Natural killer cell (primary cell): ENCODE data around the gene PASK. TPM values are rescaled to one million over a fixed set of nuclear protein-coding genes. Genes with fewer than 3 reads are reported as not detected.

Experiments
- ATAC-seq, 3 donors: fragments of 150-1000 bp in 2 of 3; fragments of 200-7000 bp in 1 of 3; cut with Tn5 transposase; 1 replicate in 1 of 3; 2 replicates in 2 of 3; pipeline ENCODE4 v1.10.0; 2021; ENCODE audit warnings: mild to moderate bottlenecking in 2 of 3, moderate library complexity in 2 of 3
- DNase-seq, 2 donors: peaks; one replicate each; pipeline versions ENCODE4 v3.0.0 to v3.0.0-alpha.2; 2013 to 2021; ENCODE audit warnings: mixed read lengths in 1 of 2
- H3K27ac ChIP-seq: one replicate; pipeline ENCODE4 v1.5.1; 2013; ENCODE audit warnings: mild to moderate bottlenecking, low read length
- H3K27me3 ChIP-seq: one replicate; pipeline ENCODE4 v1.6.1; 2013; ENCODE audit warnings: low read length; ENCODE audit not compliant: control insufficient read depth, insufficient read depth
- H3K36me3 ChIP-seq: one replicate; pipeline ENCODE4 v1.6.1; 2013; ENCODE audit warnings: low read length; ENCODE audit not compliant: control insufficient read depth, insufficient read depth
- H3K4me1 ChIP-seq: one replicate; pipeline ENCODE4 v1.6.1; 2013; ENCODE audit warnings: low read length; ENCODE audit not compliant: control insufficient read depth, insufficient read depth
- H3K4me3 ChIP-seq: one replicate; pipeline ENCODE4 v1.5.1; 2013; ENCODE audit warnings: low read length
- H3K9me3 ChIP-seq: one replicate; pipeline ENCODE4 v1.6.1; 2013; ENCODE audit warnings: low read length; ENCODE audit not compliant: control insufficient read depth, insufficient read depth
- H3K27ac Mint-ChIP-seq, 2 donors: one replicate each; pipeline ENCODE4 v1.8.0; 2022; ENCODE audit warnings: mild to moderate bottlenecking in 2 of 2, mixed read lengths in 2 of 2, moderate library complexity in 1 of 2
- H3K27me3 Mint-ChIP-seq, 2 donors: one replicate each; pipeline ENCODE4 v1.8.0; 2022; ENCODE audit warnings: low read depth in 2 of 2, mixed read lengths in 2 of 2
- H3K36me3 Mint-ChIP-seq: one replicate; pipeline ENCODE4 v1.8.0; 2022; ENCODE audit warnings: mixed read lengths
- H3K4me1 Mint-ChIP-seq, 2 donors: one replicate each; pipeline ENCODE4 v1.8.0; 2022; ENCODE audit warnings: mixed read lengths in 2 of 2
- H3K4me3 Mint-ChIP-seq: one replicate; pipeline ENCODE4 v1.8.0; 2022; ENCODE audit warnings: mild to moderate bottlenecking, moderate library complexity, mixed read lengths
- H3K9me3 Mint-ChIP-seq, 2 donors: one replicate each; pipeline ENCODE4 v1.8.0; 2022; ENCODE audit warnings: mixed read lengths in 2 of 2
- CTCF ChIP-seq: fragments of 200-600 bp; IDR thresholded peaks from one replicate; pipeline ENCODE4 v1.8.0; 2022; ENCODE audit warnings: antibody characterized with exemption
- WGBS: methylation state at CpG from one replicate; pipeline ENCODE4 v1.1.7; 2013; ENCODE audit warnings: missing lambda C conversion rate; ENCODE audit not compliant: insufficient coverage; 5-methylcytosine and 5-hydroxymethylcytosine counted together
- intact Hi-C: fragments of 100-400 bp; cut with micrococcal nuclease; formaldehyde crosslinking; loops from one replicate; pipeline ENCODE4 v1.14.2; 2022
- total RNA-seq, 4 donors: library from RNA; stranded (reverse); fragments of 120-200 nt in 1 of 4; gene quantifications; one replicate each; pipeline versions ENCODE4 v1.2.3 to v1.2.4, GENCODE V29; 2013 to 2022

The PASK gene
- total RNA-seq, 3 donors from 2014 or later (not counting 1 experiment from before 2014, with no cell fraction given), result 27.9 to 45.2 (median 36.2) TPM

GRCh38 chr2:241091201-241091600 is 58.1 kb downstream of the PASK start:
- Mint-ChIP-seq H3K27me3 (no peaks in the 10 kb centered on the region), H3K4me3 (no peak overlapping the region), H3K36me3 (no peaks in the 10 kb centered on the region), H3K9me3 (no peaks in the 10 kb centered on the region), H3K27ac (no peak overlapping the region), H3K4me1 (peaks cover 10 to 18% of the 10 kb centered on the region in 2 donors)
- no peak for TF ChIP-seq CTCF
- no peak for ATAC-seq
- Histone ChIP-seq H3K9me3 (no peaks in the 10 kb centered on the region), H3K27ac (no peak overlapping the region), H3K4me3 (no peak overlapping the region), H3K27me3 (no peaks in the 10 kb centered on the region), H3K36me3 (peaks cover 80% of the 10 kb centered on the region), H3K4me1 (peaks cover 5% of the 10 kb centered on the region)
- WGBS, result 97% methylated on average over 9 of the region's 10 CpGs
- DNase-seq, result no peak
- intact Hi-C loops, result no loop called here

GRCh38 chr2:241088791-241089732 is 60.2 kb downstream of the PASK start:
- ATAC-seq (no peak), DNase-seq (no peak)
- peaks cover 10% of the 10 kb centered on the region for H3K36me3 Mint-ChIP-seq
- intact Hi-C loops, result no loop called here
- H3K27ac ChIP-seq, result no peak overlapping the region
- no peak overlapping the region for H3K4me3 Mint-ChIP-seq
- H3K4me1 Mint-ChIP-seq, result peaks cover 0 to 5% of the 10 kb centered on the region in 2 donors
- no peaks in the 10 kb centered on the region for H3K9me3 Mint-ChIP-seq
- peaks cover 62% of the 10 kb centered on the region for H3K36me3 ChIP-seq
- H3K4me1 ChIP-seq, result no peaks in the 10 kb centered on the region
- 82% methylated on average over 19 of the region's 20 CpGs for WGBS
- H3K27me3 ChIP-seq, result no peaks in the 10 kb centered on the region
- H3K9me3 ChIP-seq, result no peaks in the 10 kb centered on the region
- no peaks in the 10 kb centered on the region for H3K27me3 Mint-ChIP-seq
- no peak for TF ChIP-seq CTCF
- H3K27ac Mint-ChIP-seq, result no peak overlapping the region
- H3K4me3 ChIP-seq, result no peak overlapping the region

GRCh38 chr2:241088376-241088775 is 60.9 kb downstream of the PASK start:
- intact Hi-C loops, result no loop called here
- DNase-seq (no peak), ATAC-seq (no peak)
- Histone ChIP-seq H3K4me1 (no peaks in the 10 kb centered on the region), H3K36me3 (peaks cover 57% of the 10 kb centered on the region), H3K27ac (no peak overlapping the region), H3K9me3 (no peaks in the 10 kb centered on the region), H3K4me3 (no peak overlapping the region), H3K27me3 (no peaks in the 10 kb centered on the region)
- 68% methylated on average over 8 of the region's 8 CpGs for WGBS
- no peaks in the 10 kb centered on the region for H3K27me3 Mint-ChIP-seq
- H3K36me3 Mint-ChIP-seq, result peaks cover 10% of the 10 kb centered on the region
- no peak overlapping the region for H3K4me3 Mint-ChIP-seq
- H3K4me1 Mint-ChIP-seq, result peaks cover 0 to 5% of the 10 kb centered on the region in 2 donors
- H3K27ac Mint-ChIP-seq, result no peak overlapping the region
- TF ChIP-seq CTCF, result no peak
- no peaks in the 10 kb centered on the region for H3K9me3 Mint-ChIP-seq
